HepG2 (cell line): ENCODE results near the gene GPR137. TPM values are rescaled to one million over a fixed set of nuclear protein-coding genes. Genes with fewer than 3 reads are reported as not detected.

Source experiments
- AHDC1 ChIP-seq: sonication (generic); formaldehyde crosslinking; IDR thresholded peaks from 2 replicates; pipeline ENCODE4 v1.5.1; 2020; ENCODE audit warnings: mild to moderate bottlenecking, missing genetic modification reagents, borderline replicate concordance
- ATM ChIP-seq: fragments of 450-650 bp; IDR thresholded peaks from 2 replicates; pipeline ENCODE4 v1.7.1; 2017; ENCODE audit warnings: mild to moderate bottlenecking, borderline replicate concordance
- CAMTA2 ChIP-seq: sonication (generic); formaldehyde crosslinking; IDR thresholded peaks from 2 replicates; pipeline ENCODE4 v1.4.0; 2020; ENCODE audit warnings: mild to moderate bottlenecking, missing genetic modification reagents, borderline replicate concordance
- CHCHD3 ChIP-seq: sonication (generic); formaldehyde crosslinking; IDR thresholded peaks from 2 replicates; pipeline ENCODE4 v1.8.0; 2022; ENCODE audit warnings: mild to moderate bottlenecking, missing genetic modification reagents, moderate library complexity
- DBP ChIP-seq: sonication (generic); formaldehyde crosslinking; IDR thresholded peaks from 2 replicates; pipeline ENCODE4 v1.4.0; 2020; ENCODE audit warnings: missing genetic modification reagents; ENCODE audit errors: not compliant biosample characterization
- DR1 ChIP-seq: sonication (generic); formaldehyde crosslinking; IDR thresholded peaks from 2 replicates; pipeline ENCODE4 v1.8.0; 2021; ENCODE audit warnings: mild to moderate bottlenecking, missing genetic modification reagents, inconsistent platforms
- FOSL2 ChIP-seq: sonication (generic); formaldehyde crosslinking; IDR thresholded peaks from 2 replicates; pipeline ENCODE4 v1.4.0; 2020; ENCODE audit warnings: missing genetic modification reagents
- IKZF4 ChIP-seq: sonication (generic); formaldehyde crosslinking; IDR thresholded peaks from 2 replicates; pipeline ENCODE4 v1.5.1; 2020; ENCODE audit warnings: borderline replicate concordance, mild to moderate bottlenecking, low read depth, missing genetic modification reagents; ENCODE audit errors: not compliant biosample characterization
- KAT2B ChIP-seq: fragments of 150-350 bp; IDR thresholded peaks from 2 replicates; pipeline ENCODE4 v1.6.1; 2014; ENCODE audit warnings: low read depth, low read length, borderline replicate concordance
- LCORL ChIP-seq, 2 experiments: fragments of 450-650 bp in 1 of 2; sonication (generic) in 1 of 2; formaldehyde crosslinking in 1 of 2; IDR thresholded peaks; 2 replicates each; pipeline versions ENCODE4 v1.5.0 to v1.6.1; 2017 to 2020; ENCODE audit warnings: antibody characterized with exemption in 1 of 2, missing genetic modification reagents in 1 of 2
- NFRKB ChIP-seq: fragments of 450-650 bp; IDR thresholded peaks from 2 replicates; pipeline ENCODE4 v1.6.1; 2017
- NR2C2 ChIP-seq: sonication (generic); formaldehyde crosslinking; IDR thresholded peaks from 2 replicates; pipeline ENCODE4 v1.4.0; 2020; ENCODE audit warnings: missing genetic modification reagents, mild to moderate bottlenecking, moderate library complexity, borderline replicate concordance
- PAF1 ChIP-seq: IDR thresholded peaks from 2 replicates; pipeline ENCODE4 v1.6.1; 2016; ENCODE audit warnings: missing genetic modification reagents, missing compliant biosample characterization
- PHF8 ChIP-seq: sonication (generic); formaldehyde crosslinking; IDR thresholded peaks from 2 replicates; pipeline ENCODE4 v1.5.0; 2020; ENCODE audit warnings: missing genetic modification reagents
- SRSF9 ChIP-seq: fragments of 200-400 bp; formaldehyde crosslinking; IDR thresholded peaks from 2 replicates; pipeline ENCODE4 v1.6.1; 2018; ENCODE audit warnings: borderline replicate concordance, mild to moderate bottlenecking, low read depth, low read length; ENCODE audit not compliant: insufficient read depth, poor library complexity, severe bottlenecking
- TMF1 ChIP-seq: sonication (generic); formaldehyde crosslinking; IDR thresholded peaks from 2 replicates; pipeline ENCODE4 v1.8.1; 2022; ENCODE audit warnings: low read depth, missing genetic modification reagents
- ZNF24 ChIP-seq: fragments of 450-650 bp; IDR thresholded peaks from 2 replicates; pipeline ENCODE4 v1.6.1; 2017; ENCODE audit warnings: antibody characterized with exemption, mild to moderate bottlenecking
- ZNF253 ChIP-seq: sonication (generic); formaldehyde crosslinking; IDR thresholded peaks from 2 replicates; pipeline ENCODE4 v1.8.0; 2022; ENCODE audit warnings: mild to moderate bottlenecking, missing genetic modification reagents, borderline replicate concordance
- ZNF329 ChIP-seq: sonication (generic); formaldehyde crosslinking; IDR thresholded peaks from 2 replicates; pipeline ENCODE4 v1.9.0; 2021; ENCODE audit warnings: low read depth, mild to moderate bottlenecking, missing genetic modification reagents
- ZNF549 ChIP-seq: sonication (generic); formaldehyde crosslinking; IDR thresholded peaks from 2 replicates; pipeline ENCODE4 v1.5.0; 2020; ENCODE audit warnings: missing genetic modification reagents
- ZNF713 ChIP-seq: sonication (generic); formaldehyde crosslinking; IDR thresholded peaks from 2 replicates; pipeline ENCODE4 v1.4.0; 2020; ENCODE audit warnings: mild to moderate bottlenecking, missing genetic modification reagents
- polyA plus RNA-seq, 8 experiments: library from polyadenylated mRNA; depleted of rRNA in 3 of 8; stranded (reverse) in 7 of 8; unstranded in 1 of 8; fragments of >200 nt; fragmentation: Illumina TruSeq in 4 of 8; extraction: Trizol in 4 of 8; gene quantifications; 2 replicates each; pipeline versions ENCODE4 v1.2.1 to v1.2.3, GENCODE V29; 2011 to 2016; ENCODE audit warnings: low read depth in 4 of 8, missing spikeins in 1 of 8, mixed read lengths in 1 of 8; ENCODE audit not compliant: insufficient read depth in 1 of 8
- total RNA-seq, 5 experiments: library from RNA; depleted of rRNA; stranded (reverse); fragments of >200 nt; fragmentation: Illumina TruSeq; extraction: Trizol; gene quantifications; 2 replicates each; pipeline ENCODE4 v1.2.3, GENCODE V29; 2016; ENCODE audit warnings: low read depth in 1 of 5

The GPR137 gene
- total and polyA plus RNA-seq, 2 of the 13 experiments (the other 11 are each of a cell fraction or from before 2014, with no cell fraction given), result 8.5 to 13.2 TPM

- TF ChIP-seq AHDC1 (CRISPR knock-in tag), result no peak
- TF ChIP-seq ZNF713, result no peak
- no peak for TF ChIP-seq KAT2B
- TF ChIP-seq NFRKB, result no peak
- TF ChIP-seq ZNF329 (CRISPR knock-in tag), result peak; percentile 43; the same call in 1 of the 2 replicates
- TF ChIP-seq PHF8 (CRISPR knock-in tag), result peak; percentile 41; the same call in 1 of the 2 replicates
- TF ChIP-seq LCORL (IDR thresholded peaks at IDR 0.05), result no peak
- peak; percentile 75 for TF ChIP-seq LCORL (CRISPR knock-in tag; IDR thresholded peaks at IDR 0.05)
- TF ChIP-seq ZNF24, result no peak
- TF ChIP-seq ZNF253 (CRISPR knock-in tag), result no peak
- peak; percentile 63 for TF ChIP-seq IKZF4 (CRISPR knock-in tag)
- TF ChIP-seq CAMTA2, result no peak
- no peak for TF ChIP-seq TMF1 (CRISPR knock-in tag)
- TF ChIP-seq ZNF549 (CRISPR knock-in tag), result no peak
- TF ChIP-seq DR1 (CRISPR knock-in tag), result peak; percentile 53; the same call in 1 of the 2 replicates
- TF ChIP-seq PAF1 (CRISPR knock-in tag), result no peak
- no peak for TF ChIP-seq SRSF9
- peak; percentile 8; the same call in 1 of the 2 replicates for TF ChIP-seq FOSL2 (CRISPR knock-in tag)
- no peak; the same call in 1 of the 2 replicates for TF ChIP-seq CHCHD3 (CRISPR knock-in tag)
- peak; percentile 98 for TF ChIP-seq NR2C2 (CRISPR knock-in tag)
- TF ChIP-seq ATM, result no peak
- no peak for TF ChIP-seq DBP (CRISPR knock-in tag)
Measured at GRCh38 chr11:64305691-64306562, 20.3 kb downstream of the GPR137 start (continued).
